Activated effector memory CD4-positive, alpha-beta T cell treated with Interleukin-2 at 50 U/mL for 16 hours (primary cell): ENCODE data around the gene SFT2D2.

Experiments
- DNase-seq: peaks from one replicate; pipeline ENCODE4 v3.0.0-alpha.2; 2020

SFT2D2 gene

DNA sequence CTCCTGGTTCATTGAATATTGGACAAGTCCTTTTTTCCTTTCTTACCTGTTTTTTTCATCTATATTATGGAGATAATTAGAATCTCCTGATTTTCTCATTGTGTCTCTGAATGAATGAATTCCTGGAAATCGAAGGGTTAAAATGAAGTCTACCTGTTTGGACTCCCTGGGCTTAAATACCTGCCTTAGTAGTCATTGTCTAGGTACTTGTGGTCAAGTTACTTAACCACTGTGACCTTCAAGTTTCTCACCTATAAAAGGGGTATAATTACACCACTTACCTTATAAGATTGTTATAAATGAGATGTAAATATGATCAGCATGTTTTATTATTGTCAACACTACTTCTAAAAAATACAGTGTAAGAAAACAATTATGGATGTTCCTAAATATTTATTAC, 45.8 kb downstream of the SFT2D2 start:
- DNase-seq, result no peak

DNA sequence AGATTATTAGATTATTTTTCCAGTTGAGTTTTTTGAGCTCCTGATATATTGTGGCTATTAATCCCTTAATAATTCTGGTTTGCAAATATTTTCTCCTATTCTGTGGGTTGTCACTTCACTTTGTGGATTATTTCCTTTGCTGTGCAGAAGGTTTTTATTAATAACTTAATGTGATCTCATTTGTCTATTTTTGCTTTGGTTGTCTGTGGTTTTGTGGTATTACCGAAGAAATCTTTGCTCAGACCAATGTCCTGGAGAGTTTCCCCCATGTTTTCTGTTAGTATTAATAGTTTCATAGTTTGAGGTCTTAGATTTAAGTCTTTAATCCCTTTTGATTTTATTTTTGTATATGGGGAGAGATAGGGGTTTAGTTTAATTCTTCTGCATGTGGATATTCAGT, 47.8 kb downstream of the SFT2D2 start:
- DNase-seq, result no peak

DNA sequence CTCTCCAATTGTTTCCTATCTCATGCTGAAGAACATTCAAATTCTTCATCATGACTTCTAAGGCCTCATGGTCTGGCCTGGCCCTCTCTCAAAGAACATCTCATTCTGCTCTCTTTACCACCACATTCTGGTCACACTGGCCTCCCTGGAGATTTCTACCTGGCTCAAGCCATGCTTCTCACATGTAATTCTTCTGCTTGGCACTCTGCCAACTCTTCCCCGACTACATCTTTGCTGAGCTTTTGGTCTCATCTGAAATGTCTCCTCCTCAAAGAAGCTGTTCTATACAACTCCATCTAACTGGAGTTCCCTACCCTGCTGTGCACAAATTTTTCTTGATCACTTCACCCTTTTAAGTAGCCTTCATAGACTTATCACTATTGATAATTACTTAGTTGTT, 53.4 kb downstream of the SFT2D2 start:
- no peak for DNase-seq

DNA sequence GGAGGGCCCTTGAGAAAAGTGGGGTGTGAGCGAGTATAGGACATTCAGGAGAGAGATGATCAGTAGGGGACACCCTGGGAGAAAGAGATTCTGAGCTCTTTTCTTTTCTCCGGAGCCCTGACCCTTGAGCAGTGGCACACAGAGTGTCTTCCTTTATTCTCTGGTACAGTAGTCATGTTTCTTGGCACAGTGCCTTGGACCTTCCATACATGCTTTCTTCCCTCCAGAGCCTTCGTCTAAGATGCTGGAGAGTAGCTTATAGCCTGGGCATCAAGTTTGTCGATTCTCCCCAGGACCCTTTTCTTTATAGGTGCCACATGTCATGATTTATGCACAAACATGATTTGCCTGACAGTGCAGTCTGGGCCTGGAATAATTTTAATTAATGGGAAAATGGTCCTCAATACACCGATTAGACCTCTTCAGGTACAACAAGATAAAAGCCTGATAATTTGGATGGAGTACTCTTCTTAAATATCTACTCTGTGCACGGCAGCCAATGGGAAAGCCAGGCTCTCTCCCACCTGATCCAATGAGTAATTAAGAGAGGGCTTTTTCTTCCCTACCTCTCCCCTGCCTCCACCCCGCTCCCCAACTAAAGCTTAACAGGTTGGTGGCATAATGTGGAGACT, 54.6 kb downstream of the SFT2D2 start, which contains the start of gene TBX19:
Gene TBX19 (plus strand): TSS at position 582 of the 632 bp plus-strand sequence. CDS start 214 bp downstream, outside the sequence.
- no peak for DNase-seq

DNA sequence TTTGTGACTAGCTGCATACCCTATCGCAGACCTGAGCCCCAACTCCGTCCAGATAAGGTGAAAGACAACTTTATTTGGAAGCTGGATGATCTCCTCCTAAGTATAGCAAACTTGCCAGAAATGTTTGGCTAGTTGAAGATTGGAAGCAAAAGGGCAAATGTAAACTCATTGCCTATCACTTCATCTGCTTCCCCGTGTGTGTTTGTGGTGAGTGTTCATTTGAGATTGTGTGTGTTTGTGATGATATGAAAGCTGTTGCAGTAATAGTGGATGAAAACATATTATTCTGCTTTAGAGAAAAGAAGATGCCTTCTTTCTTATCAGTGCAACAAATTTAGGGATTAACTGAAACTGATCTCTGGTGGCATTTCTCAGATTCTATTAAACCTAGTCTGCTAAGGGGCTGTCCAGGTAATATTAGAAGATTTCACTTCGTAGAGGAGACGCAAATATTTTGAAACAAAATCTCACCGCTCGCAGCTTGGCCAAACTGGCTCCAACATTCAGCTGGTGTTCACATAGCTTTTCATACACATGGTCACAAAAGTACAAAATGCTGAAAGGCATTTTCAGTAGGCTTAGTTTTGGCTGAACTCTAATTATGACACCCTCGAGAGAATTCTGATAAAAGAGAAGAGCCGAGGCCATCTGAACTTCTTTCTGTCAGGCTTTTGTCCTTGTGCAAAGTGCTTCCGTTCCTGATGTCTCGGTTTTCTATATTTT, 56.0 kb downstream of the SFT2D2 start:
- no peak for DNase-seq

DNA sequence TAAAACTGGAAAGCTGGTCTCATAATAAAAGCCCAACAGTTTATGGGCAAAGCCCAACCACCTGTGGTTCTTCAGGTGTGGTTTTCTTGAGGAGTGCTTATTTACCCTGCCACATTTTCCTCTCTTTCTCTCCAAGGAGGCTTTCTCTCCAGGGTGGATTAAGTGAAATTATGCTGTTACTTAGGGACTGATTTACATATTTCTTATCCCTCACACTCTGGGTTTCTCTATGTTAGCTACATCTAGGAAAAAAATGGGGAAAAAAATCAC, 59.7 kb downstream of the SFT2D2 start:
- DNase-seq, result no peak

DNA sequence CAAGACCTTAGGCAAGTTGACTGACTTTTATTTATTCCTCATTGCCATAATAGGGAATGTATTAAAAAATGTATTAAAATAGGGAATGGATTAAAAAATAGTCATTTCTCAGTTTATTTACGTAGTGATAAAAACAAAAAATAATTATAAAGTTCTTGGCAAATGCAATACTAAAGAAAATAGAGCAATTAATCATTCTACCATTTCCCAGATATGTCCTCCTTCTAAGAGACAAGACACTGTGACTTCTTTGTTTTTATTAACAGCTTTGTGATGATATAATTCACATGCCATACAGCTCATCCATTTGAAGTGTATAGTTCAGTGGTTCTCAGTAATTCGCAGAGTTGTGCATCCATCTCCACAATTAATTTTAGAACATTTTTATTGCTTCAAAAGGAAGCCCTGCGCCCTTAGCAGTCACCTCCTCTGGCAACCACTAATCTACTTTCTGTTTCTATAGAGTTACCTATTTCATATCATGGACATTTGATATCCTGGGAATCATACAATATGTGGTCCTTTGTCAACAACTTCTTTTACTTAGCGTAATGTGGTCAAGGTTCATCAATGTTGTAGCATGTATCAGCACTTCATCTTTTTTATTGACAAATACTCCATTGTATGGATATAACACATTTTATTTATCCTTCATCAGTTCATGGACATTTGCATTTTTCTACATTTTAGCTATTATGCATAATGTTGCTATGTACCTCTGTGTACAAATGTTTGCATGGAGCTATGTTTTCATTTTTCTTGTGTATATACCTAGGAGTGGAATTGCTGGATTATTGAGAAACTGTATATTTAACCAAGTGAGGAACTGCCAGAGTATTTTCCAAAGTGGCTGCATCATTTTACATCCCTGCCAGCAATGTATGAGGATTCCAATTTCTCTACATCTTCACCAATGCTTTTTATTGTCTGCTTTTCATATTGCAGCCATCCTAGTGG, 60.4 kb downstream of the SFT2D2 start:
- DNase-seq, result no peak

DNA sequence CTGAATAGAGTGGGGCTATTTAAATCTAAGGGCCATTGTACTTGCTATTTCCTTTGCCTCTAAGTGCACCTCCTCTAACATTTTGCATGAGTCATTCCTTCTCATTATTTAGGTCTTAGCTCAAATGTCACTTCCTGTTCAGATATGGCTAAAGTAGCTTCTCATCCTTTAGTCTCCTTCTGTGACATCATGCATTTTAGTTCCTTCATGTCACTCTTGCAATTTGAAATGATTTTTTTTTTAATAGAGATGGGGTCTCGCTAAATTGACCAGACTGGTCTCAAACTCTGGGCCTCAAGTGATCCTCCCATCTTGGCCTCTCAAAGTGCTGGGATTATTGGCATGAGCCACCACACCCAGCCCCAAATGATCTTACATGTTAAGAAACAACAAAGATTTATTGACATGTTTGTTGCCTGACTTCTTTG, 61.4 kb downstream of the SFT2D2 start:
- no peak for DNase-seq

DNA sequence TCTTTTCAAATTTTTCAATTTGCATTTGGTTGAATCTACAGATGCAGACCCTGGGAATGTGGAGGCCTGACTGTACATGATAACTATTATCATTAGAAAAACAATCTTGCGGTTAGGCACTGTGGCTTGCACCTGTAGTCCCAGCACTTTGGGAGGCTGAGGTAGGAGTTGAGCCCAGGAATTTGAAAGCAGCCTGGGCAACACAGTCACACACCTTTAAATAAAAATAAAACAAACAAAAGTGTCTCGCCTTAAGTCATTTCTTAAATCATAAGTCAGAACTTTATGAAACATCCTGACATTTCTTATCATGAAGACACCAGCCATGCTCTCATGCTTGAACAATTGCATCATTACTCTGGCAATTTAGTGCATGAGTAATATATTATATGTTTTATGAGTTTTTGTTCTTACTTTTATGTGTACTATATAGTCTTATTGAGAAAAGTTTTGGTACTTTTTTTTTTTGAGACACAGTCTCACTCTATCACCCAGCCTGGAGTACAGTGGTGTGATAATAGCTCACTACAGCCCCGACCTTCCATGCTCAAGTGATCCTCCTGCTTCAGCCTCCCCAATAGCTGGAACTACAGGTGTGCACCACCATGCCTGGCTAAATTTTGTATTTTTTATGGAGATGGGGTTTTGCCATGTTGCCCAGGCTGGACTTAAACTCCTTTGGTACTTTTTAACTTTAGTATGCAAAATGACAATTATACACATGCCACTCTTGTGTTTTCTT, 62.7 kb downstream of the SFT2D2 start:
- DNase-seq, result no peak

DNA sequence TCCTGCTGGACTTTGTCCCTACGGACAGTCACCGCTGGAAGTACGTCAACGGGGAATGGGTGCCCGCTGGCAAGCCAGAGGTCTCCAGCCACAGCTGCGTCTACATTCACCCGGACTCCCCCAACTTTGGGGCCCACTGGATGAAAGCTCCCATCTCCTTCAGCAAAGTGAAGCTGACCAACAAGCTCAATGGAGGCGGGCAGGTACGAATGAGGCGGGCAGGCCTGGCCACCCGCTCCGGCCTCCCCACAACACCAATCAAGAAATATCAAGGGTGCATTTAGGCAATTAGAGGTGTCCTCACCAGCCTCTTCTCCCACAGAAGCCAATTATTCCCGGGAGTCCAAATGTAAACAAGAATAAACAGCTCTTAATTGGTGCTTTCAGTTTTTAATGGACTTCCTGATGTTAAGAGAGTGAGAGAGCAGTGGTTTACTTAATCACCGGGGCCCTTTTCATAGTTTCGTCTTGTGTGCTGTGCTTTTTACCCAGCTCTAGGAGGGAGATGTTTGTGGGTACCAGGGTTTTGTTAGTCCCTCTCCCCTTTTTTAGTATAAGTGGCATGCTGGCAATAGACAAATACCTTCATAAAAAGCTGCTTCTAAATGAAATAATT, 65.5 kb downstream of the SFT2D2 start:
- DNase-seq, result no peak

DNA sequence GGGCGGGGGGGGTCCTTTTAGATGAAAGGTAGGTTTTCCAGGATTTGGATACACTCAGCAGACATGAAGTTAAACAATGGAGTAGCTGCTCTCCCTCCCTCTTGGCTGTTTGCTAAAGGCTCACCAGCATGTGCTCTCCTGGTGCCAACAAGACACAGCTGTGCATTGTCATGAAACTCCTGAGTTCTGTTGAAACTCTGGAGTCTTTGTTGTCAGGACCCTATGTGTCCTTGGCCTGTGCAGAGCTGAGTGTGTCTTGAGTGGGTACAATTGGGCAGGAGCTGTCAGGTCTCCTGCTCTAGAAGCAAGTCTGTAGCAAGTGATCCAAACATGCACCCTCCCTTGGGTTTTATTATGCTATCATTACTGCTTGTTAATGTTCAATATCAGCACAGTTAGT, 67.6 kb downstream of the SFT2D2 start:
- no peak for DNase-seq

DNA sequence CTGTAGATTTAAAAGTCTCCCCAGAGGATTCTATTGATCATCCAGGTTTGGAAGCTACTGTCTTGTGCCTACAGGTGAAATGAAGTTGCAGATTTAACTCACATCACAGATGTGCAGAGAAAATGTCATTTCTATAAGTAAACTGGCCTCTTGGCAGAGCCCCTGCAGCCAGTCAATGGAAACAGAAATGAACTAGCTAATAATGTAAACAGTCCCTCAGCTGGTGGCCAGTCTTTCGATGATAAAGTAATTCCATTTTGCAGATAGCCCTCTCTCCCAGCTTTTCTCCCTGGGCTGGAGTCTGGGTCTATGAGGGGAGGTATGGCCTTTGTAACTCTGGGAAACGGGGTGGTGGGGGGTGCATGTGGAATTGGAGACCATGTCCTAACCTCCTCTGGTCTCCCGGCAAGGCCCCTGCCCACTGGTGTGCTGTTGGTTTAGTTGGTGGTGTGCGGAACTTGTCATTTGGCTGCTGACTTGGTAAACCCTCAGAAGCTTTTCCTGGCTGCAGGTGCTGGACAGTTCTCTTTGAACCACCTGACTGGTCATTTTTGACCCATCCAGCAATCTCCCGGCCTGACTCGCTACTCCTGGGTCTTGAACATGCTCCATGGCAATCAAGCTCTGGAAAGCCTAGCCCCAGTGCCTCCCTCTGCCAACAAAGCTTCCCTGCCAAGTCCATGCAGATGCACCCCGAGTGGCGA, 69.8 kb downstream of the SFT2D2 start:
- DNase-seq, result no peak

DNA sequence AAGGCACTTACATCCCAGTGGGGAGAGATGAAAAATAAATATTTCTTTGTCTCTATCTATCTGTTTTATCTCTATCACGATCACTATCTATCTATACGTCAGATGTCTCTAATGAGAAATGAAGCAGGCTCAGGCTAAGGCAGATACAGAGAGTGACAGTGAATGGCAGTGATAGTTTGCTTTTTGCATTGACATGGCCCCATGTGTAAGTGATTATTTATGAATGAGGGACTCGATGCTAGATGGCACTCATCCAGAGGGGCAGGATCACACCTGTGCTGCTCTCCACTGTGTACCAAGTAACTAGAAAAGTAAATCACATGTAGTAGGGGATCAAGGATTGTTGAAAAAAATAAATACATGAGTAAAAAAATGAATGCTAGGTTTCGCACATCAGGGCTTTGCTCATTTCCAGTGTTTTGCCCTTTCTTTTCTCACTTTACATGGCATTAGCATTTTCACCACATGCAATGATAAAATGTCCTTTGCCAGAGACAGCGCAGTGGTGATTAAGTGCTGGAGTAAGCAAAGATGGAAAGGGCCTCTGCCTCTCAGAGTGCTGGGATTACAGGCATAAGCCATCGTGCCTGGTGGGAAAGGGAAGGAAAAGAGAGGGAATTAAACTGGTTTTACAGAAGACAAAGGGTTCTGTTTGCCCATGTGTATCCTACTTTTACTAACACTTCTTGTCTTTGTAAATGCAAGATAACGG, 71.4 kb downstream of the SFT2D2 start:
- no peak for DNase-seq

DNA sequence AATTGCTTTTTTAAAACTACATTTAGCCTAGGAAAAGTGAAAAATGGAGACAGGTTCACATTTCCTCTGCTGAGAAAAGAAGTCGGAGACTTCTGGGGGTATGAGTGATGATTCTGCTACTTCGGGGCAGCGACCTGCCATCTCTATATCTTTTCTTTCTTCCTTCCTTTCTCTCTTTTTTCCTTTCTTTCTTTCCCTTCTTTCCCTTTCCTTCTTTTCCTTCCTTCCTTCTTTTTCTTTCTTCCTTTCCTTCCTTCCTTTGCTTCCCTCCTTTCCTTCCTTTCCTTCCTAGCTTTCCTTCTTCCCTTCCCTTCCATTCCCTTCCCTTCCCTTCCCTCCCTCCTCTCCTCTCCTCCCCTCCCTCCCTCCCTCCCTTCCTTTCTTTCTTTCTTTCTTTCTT, 72.6 kb downstream of the SFT2D2 start:
- DNase-seq, result no peak

DNA sequence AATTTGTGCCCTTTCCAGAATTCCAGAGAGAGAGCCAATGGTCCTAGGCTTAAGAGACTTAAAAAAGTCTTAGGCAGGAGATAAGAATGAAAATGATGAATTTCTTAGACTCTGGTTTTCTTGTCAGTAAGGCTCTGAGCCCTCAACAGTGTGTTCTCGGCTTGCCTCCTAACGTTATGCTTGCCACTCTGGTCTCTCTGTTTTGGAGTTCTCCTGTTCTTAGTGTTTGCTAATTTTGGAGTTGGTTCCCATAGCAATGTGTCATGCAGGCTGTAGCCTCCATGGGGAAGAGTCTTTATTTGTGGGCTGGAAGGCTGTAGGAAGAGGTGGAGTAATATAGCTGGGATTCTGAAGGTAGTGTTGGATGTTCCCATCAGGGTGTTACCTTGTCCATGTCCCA, 74.8 kb downstream of the SFT2D2 start:
- DNase-seq, result no peak

DNA sequence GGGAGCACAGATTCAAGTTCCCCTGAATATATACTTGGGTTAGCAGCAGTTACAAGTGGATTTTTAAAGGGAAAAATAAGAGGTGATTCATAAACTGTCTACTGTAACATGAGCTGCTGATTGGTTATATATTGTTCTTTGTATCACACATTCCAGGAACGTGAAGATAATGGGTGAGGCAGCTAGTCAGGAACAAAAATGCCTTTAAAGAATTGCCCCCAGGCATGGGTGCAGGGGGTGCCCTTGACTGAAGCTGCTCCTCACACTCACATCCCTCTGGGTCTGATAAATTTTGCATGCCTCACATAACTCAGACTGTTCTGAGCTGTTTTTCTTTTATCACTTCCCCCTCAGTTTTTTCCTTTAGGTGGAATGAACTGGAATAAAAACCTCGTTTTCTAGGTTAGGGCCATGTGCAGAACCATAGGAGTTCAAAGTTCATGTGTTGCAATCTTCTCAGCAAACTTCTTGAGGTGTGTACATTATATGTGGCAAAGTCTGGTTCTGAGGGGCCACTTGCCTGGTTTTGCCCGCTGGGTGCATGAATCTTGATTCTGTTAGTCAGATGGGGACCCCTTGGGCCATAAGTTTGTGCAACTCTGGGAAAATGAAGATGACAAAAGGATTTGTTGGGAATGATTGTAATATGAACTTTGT, 76.0 kb downstream of the SFT2D2 start:
- no peak for DNase-seq
